ENCODE results near the gene PINLYP.
A peak's percentile ranks its signal among the peaks of the same experiment; 100 is the strongest.

The PINLYP gene

GRCh38 chr19:43551399-43552197 is 24.0 kb upstream of the PINLYP start:
- no peak for DNase-seq

GRCh38 chr19:43552198-43552450 is 23.5 kb upstream of the PINLYP start:
- DNase-seq, result no peak

GRCh38 chr19:43552616-43553015 is 23.0 kb upstream of the PINLYP start:
- DNase-seq, result no peak

GRCh38 chr19:43553656-43554055 is 21.9 kb upstream of the PINLYP start:
- DNase-seq, result no peak

GRCh38 chr19:43554317-43554895 is 21.2 kb upstream of the PINLYP start:
- DNase-seq, result no peak

GRCh38 chr19:43555185-43555770 is 20.3 kb upstream of the PINLYP start:
- DNase-seq, result peak; percentile 90

- peak; percentile 49 for DNase-seq
These were observed 14.9 kb upstream of the PINLYP start for GRCh38 chr19:43560687-43561086.

GRCh38 chr19:43561139-43561970 is 14.2 kb upstream of the PINLYP start:
- DNase-seq, result no peak

GRCh38 chr19:43562226-43562697 is 13.3 kb upstream of the PINLYP start:
- peak; percentile 23 for DNase-seq

- DNase-seq, result peak; percentile 87
These were observed 12.8 kb upstream of the PINLYP start for GRCh38 chr19:43562698-43563241.

- no peak for DNase-seq
These were observed 11.7 kb upstream of the PINLYP start for GRCh38 chr19:43563816-43564457.

- DNase-seq, result peak; percentile 33
These were observed 10.8 kb upstream of the PINLYP start for GRCh38 chr19:43564800-43565199.

- DNase-seq, result no peak
These were observed 5.9 kb upstream of the PINLYP start for GRCh38 chr19:43569657-43570056.

GRCh38 chr19:43570174-43570791 is 5.3 kb upstream of the PINLYP start:
- DNase-seq, result no peak

GRCh38 chr19:43572171-43572588 is 3.4 kb upstream of the PINLYP start:
- DNase-seq, result no peak

GRCh38 chr19:43574424-43575155 is 1.0 kb upstream of the PINLYP start:
- DNase-seq, result no peak

GRCh38 chr19:43575955-43576878 is 616 bp downstream of the PINLYP start:
- DNase-seq, result peak; percentile 14

- no peak for DNase-seq
These were observed 3.2 kb downstream of the PINLYP start for GRCh38 chr19:43578787-43579186.

- DNase-seq, result no peak
These were observed 5.9 kb downstream of the PINLYP start for GRCh38 chr19:43581467-43581866.

GRCh38 chr19:43582495-43582894 is 6.9 kb downstream of the PINLYP start:
- no peak for DNase-seq

All from CD4-positive, alpha-beta T cell treated with Interleukin-17A for 4 hours (primary cell).